Measurements from ENCODE around the gene LCE3E.
"Not testable (repeated sequence)": the region's sequence is repeated elsewhere in the genome, so short reads cannot be mapped to it uniquely, and the experiment has no call there.

LCE3E gene

GRCh38 chr1:152566681-152567080, at the start of gene LCE3E:
Gene LCE3E, minus strand, starts transcription at chr1:152566780. Its CDS starts 572 bp downstream, at chr1:152566208.
- no peak for DNase-seq (ENCODE audit: low read depth in 4 of 4, low spot score in 1 of 4)

DNA sequence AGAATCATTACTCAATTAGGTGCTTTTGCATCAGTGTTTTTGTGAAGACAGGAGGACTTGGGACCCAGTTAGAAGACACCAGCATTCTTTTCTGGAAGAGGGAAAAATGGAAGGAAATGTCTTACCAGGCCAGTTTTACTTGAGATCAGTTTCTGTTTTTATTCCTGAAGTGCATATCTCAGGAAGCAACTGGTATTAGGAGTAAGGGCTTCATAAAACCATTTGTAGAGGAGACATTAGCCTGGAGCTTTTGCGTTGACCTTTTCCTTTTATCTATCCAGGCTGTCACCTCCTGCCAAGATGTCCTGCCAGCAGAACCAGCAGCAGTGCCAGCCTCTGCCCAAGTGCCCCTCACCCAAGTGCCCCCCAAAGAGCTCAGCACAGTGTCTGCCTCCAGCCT, 46.9 kb upstream of the LCE3E start, which contains the start of gene LCE3B:
Gene LCE3B (plus strand): TSS at position 301 of the 400 bp plus-strand sequence. CDS start 0 bp downstream, at position 301.
- no peak for DNase-seq (ENCODE audit: low read depth in 4 of 4, low spot score in 1 of 4)

- no peak for DNase-seq (ENCODE audit: low read depth in 4 of 4, low spot score in 1 of 4)
Observed at GRCh38 chr1:152599934-152600333, 33.4 kb upstream of the LCE3E start, which contains the start of gene LCE3C. Gene LCE3C, plus strand, starts transcription at chr1:152600234. Its CDS starts 498 bp downstream, at chr1:152600732.

- no peak for DNase-seq (ENCODE audit: low read depth in 4 of 4, low spot score in 1 of 4)
Observed at GRCh38 chr1:152596986-152597385, 30.4 kb upstream of the LCE3E start.

- DNase-seq (ENCODE audit: low read depth in 4 of 4, low spot score in 1 of 4) = no peak
Observed at GRCh38 chr1:152585586-152585985, 19.0 kb upstream of the LCE3E start.

DNA sequence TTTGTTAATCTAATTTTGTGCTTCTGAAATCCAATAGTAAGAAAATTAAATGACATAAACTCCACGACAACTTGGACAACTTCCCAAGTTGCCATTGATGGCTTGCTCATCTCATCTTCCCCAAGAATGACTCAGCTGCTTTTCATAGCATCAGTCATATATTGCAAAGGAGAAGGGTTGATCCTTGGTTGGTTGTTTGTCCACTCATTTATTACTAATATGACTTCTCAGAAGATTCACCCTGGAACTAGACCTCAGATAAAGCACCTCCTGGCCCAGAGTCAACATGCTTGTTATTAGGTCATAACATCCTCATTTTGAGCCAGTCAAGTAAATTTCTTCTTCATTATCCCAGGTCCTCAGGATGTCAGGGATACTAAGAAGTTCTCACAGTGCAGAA, 16.1 kb upstream of the LCE3E start:
- no peak for DNase-seq (ENCODE audit: low read depth in 4 of 4, low spot score in 1 of 4)

DNA sequence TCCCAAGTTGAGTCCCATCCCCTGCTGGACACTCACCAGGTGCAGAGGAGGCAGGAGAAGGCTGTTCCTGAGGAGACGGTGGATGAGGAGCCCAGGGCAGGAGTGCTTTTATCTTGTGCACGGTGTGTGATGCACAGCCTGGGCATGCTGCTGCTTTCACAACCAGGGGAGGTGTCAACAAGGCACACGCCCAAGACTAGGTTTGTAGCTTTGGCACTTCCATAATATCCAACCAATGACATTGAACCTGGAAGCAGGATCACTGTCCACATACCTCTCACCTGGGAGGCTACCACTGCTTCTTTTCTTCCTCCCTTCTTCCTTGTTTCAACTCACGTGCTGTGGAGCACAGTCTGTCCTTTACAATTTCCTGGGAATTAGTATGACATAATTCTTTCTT, 13.9 kb upstream of the LCE3E start, which contains the start of gene LCE3D:
Gene LCE3D (minus strand): TSS at position 84 of the 400 bp plus-strand sequence. CDS start 580 bp downstream, outside the sequence.
- no peak for DNase-seq (ENCODE audit: low read depth in 4 of 4, low spot score in 1 of 4)

- not testable (repeated sequence) for DNase-seq (ENCODE audit: low read depth in 4 of 4, low spot score in 1 of 4)
Observed at GRCh38 chr1:152579526-152579925, 12.9 kb upstream of the LCE3E start.

- no peak for DNase-seq (ENCODE audit: low read depth in 4 of 4, low spot score in 1 of 4)
Observed at GRCh38 chr1:152577168-152577567, 10.6 kb upstream of the LCE3E start.

GRCh38 chr1:152565535-152566215, 905 bp downstream of the LCE3E start:
- no peak for DNase-seq (ENCODE audit: low read depth in 4 of 4, low spot score in 1 of 4)

GRCh38 chr1:152565115-152565514, 1.5 kb downstream of the LCE3E start:
- DNase-seq (ENCODE audit: low read depth in 4 of 4, low spot score in 1 of 4) = no peak

GRCh38 chr1:152548358-152548757, 18.2 kb downstream of the LCE3E start:
- not testable (repeated sequence) for DNase-seq (ENCODE audit: low read depth in 4 of 4, low spot score in 1 of 4)

GRCh38 chr1:152546704-152547103, 19.9 kb downstream of the LCE3E start:
- no peak for DNase-seq (ENCODE audit: low read depth in 4 of 4, low spot score in 1 of 4)

GRCh38 chr1:152543820-152544219, 22.8 kb downstream of the LCE3E start:
- no peak for DNase-seq (ENCODE audit: low read depth in 4 of 4, low spot score in 1 of 4)

- DNase-seq (ENCODE audit: low read depth in 4 of 4, low spot score in 1 of 4) = no peak
Observed at GRCh38 chr1:152539901-152540300, 26.7 kb downstream of the LCE3E start.

- no peak for DNase-seq (ENCODE audit: low read depth in 4 of 4, low spot score in 1 of 4)
Observed at GRCh38 chr1:152537496-152537895, 29.1 kb downstream of the LCE3E start.

- DNase-seq (ENCODE audit: low read depth in 4 of 4, low spot score in 1 of 4) = no peak
Observed at GRCh38 chr1:152535774-152536173, 30.8 kb downstream of the LCE3E start.

DNA sequence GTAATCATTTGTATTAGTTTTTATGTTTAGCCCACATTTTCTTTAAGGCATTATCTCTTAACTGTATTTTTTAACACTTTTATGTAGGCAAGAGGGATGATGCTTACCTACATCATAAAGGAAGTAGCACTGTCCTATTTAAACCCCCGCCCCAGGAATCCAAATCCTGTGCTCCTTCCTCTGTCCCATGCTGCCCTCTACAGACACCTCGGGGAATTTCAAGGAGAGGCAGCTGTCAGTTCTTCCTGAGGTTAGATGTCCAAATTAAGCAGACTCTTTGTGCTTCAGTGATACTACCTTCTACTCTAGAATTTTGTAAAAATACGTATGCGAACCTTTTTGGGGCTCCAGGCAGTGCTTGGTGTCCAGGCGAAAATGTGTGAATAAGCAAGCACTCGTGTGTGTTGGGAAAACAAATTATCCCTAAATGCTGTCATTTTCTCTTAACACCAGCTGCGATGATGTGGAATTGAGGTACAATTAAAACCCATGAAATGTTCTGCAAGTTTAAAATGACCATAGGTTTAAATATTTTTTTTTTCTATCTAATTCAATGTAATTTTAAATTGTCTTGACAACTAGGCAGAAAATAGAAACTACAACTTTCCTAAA, 33.1 kb downstream of the LCE3E start:
- peak in 2 of 4 experiments; percentile 4 to 18 for DNase-seq (ENCODE audit: low read depth in 4 of 4, low spot score in 1 of 4)

DNA sequence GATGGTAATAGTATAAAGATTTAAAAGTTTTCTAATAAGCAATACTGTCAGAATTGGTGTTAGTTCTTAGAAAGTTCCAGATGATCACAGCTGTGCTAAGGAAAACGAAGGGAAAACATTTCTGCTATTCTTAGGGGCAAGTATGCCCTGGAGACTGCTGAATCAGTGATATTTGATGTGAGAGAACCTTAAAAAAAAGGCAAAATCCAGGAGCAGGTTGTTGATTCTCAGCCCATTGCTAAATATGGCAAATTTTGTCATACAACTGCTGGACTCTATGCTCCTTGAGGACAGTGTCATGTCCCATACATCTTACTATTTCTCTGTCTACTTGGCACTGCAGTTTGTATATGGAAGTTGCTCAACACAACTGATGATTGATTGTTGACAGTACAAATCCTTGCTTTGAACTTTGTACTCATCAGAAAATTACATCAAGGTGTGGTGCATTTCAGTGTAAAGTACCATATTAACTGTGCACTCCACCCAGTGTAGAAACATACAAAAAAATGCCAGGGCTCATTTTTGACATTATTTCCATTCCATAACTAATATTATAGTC, 41.4 kb downstream of the LCE3E start:
- DNase-seq (ENCODE audit: low read depth in 4 of 4, low spot score in 1 of 4) = no peak

- DNase-seq (ENCODE audit: low read depth in 4 of 4, low spot score in 1 of 4) = no peak
Observed at GRCh38 chr1:152520561-152521090, 46.0 kb downstream of the LCE3E start.

DNA sequence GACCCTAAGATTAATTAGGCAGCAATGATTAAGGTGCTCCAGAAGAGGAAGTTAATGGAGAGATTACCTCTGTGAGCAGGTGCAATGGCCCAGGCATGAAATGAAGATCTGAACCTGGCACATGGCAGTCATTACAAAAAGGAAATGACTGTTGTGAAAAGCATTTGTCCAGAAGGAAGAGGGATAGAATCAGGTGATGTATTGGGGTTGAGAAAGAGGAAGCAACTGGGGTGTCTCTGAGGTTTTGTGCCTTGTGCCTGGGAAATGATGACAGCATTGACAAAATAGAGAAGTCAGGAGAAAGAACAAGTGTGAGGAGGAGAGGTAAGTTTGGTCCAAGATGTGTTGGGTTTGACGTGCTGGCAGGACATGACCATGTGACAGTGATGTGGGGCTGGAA, 46.7 kb downstream of the LCE3E start:
- DNase-seq (ENCODE audit: low read depth in 4 of 4, low spot score in 1 of 4) = no peak
